ENCODE measurements around the gene EMP3.

EMP3 gene

DNA sequence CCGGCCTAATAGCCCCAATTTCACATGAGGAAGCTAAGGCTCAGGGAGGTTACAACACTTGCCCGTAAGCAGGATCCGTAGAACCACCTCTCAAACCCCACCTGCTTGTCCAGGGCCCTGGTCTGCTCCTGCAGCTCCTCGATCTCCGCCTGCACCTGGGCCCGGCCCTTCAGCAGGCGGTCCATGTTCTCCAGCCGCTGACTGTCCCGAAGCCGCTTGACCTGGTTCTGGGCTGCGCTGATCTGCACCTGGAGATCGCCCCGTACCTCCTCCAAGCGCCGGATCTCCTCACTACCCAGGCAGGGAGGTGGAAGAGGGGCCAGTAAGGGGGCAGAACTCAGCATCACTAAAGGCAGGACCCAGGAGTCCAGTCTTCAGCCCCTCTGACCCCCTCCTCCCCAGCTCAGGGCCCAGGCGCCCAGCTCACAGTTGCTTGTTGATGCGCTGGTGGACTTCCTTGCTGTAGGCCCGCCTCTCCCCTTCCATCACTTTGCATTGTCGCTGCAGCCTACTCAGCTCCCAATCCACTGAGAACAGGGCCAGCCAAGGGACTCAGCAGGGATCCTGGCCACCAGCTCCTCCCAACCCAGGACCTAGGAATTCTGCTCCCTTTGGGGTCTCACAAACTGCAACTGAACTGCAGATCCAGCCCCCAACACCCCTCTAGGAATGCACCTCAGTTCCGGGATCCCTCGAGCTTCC, 6.9 kb upstream of the EMP3 start:
- DNase-seq (ENCODE audit: low spot score): no peak

- peak; percentile 88 for DNase-seq (ENCODE audit: low spot score)
These were observed 5.5 kb upstream of the EMP3 start for GRCh38 chr19:48319647-48320541.

- peak; percentile 93 for DNase-seq (ENCODE audit: low spot score)
These were observed 4.1 kb upstream of the EMP3 start for GRCh38 chr19:48321372-48321621.

DNA sequence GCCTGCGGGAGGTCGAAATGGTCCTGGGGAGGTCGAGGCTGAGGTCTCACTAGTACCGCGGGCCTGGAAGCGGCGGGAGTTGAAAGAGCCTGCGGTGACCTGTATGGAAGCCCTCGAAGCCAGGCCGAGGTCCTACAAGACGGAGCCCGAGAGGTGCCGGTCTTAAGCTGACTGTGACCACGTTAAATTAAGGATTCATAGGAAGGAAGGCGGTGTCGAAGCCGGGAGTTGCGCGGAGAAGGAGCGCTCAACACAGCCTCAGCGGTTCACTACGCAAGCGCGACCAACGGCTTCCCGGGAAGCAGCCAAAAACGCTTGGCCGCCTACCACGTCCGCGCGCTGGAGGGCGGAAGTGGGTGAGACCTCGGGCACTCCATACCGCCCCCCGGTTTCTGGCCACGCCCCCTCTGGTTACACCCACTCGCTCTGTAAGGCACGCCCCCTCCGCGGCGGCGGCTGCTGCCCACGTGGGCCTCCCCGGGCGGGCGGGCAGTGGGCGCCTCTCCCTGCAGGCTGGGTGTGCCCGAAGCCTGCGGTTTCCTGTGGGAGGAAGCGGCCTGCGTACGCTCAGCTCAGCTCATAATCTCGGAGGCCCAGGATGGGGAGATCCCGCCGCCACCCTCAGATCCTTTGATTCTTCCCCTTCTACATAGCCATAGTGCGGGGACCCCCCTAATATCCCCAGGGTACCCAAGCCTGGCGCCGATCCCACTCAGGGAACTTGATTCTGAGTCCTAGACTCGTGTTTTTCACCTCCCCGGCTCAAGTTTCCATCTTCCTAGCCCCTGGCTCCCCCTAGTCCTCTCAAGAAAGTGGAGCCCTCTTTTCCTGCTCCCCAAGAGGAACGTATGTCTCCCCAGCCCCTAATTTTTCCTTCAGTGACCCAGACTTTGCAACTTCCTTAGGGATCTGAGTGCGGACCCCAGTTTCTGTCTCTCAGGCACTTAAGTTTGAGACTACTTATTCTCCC, 3.4 kb upstream of the EMP3 start:
- DNase-seq (ENCODE audit: low spot score): peak; percentile 99

DNA sequence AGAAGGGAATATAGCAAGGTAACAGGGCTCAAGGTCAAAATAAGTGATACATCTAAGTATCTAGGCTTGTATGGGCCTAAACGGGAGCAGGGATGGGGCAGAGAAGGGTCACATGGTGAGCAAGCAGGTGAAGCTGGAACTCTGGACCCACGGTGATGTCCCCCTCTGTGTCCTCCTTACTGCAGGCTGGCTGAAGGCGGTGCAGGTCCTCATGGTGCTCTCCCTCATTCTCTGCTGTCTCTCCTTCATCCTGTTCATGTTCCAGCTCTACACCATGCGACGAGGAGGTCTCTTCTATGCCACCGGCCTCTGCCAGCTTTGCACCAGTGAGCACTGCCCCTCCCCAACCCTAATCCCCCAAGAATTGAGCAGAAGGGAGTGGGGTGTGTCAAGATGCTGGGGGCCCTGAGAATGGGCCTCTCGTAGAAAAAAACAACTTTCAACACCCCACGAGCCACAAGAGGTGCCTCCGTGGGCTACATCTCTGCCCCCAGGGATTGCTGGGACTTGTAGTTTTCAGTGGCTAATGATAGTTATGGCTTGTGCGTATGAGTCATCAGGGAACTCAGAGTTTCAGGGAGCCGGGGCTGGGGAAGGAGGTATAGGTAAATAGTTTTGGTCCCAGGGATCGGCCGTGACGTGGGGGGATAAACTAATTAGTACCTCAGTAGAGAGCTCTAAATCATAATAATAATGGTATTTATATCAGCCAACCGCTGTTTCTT, 4.0 kb downstream of the EMP3 start:
- DNase-seq (ENCODE audit: low spot score): no peak

DNA sequence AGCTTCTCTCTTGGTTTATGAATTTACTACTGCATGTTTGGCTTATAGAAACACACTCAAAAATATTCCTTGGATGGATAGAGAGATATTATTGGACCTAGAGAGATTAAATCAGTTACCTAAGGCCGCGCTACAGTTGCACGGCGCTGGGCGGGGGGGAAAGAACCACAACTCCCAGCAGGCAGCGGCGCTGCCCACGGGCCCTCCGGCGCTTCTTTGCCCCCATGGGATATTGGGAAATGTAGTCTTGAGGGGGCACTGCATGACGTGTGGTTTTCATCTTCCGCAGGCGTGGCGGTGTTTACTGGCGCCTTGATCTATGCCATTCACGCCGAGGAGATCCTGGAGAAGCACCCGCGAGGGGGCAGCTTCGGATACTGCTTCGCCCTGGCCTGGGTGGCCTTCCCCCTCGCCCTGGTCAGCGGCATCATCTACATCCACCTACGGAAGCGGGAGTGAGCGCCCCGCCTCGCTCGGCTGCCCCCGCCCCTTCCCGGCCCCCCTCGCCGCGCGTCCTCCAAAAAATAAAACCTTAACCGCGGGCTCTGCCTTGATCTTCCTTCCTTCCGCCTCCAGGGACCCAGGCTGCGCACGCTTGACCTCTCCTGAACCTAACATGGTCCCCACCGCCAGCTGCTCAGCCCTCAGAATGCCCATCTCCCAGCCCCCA, 4.8 kb downstream of the EMP3 start:
- no peak for DNase-seq (ENCODE audit: low spot score)

GRCh38 chr19:48332351-48332661, 7.0 kb downstream of the EMP3 start:
- DNase-seq (ENCODE audit: low spot score): no peak

DNA sequence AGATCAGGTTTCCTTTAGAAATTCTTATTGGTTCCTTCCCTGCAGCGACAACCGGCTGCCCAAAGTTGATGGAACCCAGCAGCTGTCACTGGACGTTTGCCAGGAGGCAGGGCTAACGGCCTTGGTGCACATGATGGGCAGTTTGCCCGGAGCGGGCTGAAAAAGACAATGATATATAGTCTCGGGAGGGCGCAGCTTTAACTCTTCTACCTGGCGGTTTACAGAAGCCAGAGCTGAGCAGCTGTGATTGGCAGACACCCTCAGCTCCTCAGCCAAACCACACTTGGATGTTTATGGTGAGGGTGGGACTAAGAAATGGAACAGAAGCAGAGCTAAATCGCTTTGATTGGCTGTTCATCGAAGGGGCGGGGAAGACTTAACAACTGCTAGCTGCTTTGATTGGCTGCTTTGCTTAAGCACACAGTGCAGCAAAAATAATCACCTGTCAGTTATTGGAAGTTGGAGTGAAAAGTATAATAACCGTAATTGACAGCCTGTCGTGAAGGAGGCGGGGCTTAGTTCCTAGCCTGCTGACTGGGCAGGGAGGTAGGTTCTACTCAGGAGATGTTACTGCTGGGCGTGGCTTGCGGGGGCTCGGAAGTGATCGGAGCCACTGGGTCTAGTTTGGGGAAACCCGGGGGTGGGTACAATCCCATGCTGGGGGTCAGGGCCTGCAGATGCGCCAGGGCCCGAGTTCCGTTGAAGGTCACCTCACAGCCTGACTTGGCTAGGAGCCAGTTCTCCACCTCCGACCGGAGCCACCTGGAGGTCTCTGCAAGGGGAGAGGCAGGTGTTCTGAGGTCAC, 7.5 kb downstream of the EMP3 start:
- DNase-seq (ENCODE audit: low spot score): peak; percentile 92

DNA sequence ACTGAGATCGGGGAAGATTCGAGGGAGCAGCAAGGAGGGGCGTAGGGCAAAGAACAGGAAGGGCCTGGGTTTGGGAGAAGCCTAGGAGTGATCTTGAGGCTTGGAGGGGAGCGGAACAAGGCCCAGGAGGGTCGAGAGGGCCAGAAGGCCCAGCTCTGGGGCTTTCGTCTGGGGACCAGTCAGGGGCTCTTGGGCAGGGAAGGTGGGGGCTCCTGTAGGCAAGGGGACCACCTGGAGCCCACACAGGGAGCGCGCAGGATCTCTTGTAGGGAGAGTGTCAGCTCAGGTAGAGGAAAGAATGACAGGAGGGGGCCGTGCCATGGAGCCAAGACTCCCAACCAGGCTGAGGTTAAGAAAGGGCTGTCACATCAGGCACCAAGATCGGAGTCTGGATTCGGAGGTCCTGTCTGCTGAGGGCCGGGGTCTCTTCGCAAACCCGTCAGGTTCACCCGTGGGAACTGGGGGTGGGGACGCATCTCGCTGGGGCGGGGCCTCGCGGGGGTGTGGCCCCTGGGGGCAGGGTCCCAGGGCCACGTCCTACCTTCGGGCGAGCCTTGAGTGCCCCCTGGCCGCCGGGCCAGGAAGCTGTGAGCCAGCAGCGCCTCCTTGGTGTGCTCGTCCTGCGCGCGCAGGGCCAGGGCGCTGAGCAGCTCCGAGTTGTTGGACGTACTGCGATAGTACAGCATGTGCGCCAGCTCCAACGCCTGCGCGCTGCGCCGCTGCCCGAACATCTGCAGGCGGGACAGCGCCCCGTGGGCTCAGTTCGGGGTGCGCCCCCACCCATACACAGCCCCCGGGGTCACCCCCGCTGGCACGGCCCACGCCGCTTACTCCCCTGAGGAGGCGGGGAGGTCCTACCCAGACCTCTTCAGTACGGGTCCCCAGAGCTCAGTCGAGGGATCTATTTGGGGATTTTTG, 8.4 kb downstream of the EMP3 start:
- peak; percentile 90 for DNase-seq (ENCODE audit: low spot score)

DNA sequence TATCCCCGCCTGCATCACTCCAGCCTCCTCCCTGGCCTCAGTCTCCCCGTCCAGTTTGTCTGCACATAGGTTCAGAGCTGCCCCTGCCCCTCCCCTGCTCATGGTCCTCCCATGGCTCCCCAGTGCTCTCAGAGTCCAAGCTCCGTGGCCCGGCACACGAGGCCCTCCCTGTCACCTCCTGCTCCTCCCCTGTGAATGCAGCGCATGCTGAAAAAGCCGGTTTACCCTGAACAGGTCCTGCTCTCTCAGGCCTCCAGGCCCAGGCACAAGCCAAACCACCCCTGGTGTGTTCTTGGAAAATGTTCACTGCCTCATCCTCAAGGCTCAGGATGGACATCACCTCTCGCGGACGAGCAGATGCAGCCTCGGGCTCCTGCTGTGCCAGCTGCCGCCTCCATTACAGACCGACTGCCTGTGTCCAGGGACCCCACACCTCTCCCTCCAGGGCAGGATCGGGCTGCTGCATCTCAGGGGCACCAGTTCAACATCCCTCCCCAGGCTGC, 13.0 kb downstream of the EMP3 start:
- no peak for DNase-seq (ENCODE audit: low spot score)

DNA sequence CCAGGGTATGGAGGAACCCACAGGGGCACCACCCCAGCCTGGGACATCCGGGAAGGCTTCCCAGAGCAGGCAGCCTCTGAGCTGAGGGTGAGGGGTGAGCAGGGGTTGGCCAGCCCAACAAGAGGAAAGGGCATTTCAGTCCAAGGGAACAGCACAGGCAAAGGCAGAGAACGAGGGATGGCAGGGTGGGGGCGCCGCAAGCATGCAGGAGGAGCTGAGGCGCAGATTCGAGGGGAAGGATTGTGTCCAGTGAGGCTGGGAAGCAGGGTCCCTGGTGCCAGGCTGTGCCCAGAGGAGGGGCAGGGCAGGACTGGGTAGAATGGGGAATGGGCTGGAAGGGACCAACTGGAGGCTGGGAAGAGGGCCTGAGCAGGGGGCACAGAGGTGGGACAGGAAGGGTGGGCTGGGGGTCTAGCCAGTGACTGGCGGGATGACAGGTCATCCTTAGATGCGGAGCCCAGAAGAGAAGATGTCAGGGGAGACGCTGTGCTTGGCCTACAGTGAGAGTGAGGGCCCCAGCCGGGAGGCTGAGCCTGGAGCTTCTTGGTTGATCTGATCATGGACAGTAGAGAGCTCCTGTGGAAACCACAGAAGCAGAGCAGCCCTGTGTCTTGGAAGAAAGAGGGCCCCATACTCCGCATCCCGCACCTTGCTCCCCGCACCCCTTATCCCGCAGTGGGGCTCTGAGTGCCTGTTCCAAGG, 13.6 kb downstream of the EMP3 start:
- no peak for DNase-seq (ENCODE audit: low spot score)

DNA sequence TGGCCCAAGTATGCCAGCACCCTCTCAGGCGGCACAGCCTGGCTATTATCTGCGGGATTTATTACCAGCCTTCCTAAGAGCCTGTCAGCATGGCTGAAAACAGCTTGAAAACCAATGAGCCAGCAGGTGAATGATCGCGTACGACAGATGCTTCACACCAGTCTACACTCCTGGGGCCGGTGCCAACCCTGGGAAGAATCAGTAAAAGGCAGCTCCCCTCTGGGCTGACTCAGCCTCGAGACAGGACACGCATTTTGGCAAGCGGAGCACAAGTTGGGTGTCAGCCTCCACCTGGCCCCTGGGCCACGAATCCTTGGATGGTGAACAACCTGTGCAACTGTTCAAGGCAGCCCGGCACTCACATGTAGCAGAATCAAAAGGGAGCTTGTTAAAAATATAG, 15.6 kb downstream of the EMP3 start:
- no peak for DNase-seq (ENCODE audit: low spot score)

GRCh38 chr19:48341515-48342413, 16.4 kb downstream of the EMP3 start:
- no peak for DNase-seq (ENCODE audit: low spot score)

DNA sequence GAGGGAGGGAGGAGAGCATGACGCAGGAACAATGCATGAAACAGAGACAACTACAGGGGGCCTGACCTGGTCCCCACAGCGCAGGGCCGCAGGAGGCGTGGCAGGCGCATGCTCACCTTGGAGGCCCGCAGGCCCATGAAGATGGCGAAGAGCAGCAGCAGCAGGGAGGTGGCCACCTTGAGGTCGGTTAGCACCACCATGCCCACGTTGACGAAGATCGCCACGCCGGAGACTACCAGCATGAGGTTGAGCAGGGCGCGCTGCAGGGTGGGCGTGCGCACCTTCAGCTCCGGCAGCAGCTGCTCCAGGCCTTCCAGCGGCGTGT, 17.0 kb downstream of the EMP3 start:
- DNase-seq (ENCODE audit: low spot score): no peak

DNA sequence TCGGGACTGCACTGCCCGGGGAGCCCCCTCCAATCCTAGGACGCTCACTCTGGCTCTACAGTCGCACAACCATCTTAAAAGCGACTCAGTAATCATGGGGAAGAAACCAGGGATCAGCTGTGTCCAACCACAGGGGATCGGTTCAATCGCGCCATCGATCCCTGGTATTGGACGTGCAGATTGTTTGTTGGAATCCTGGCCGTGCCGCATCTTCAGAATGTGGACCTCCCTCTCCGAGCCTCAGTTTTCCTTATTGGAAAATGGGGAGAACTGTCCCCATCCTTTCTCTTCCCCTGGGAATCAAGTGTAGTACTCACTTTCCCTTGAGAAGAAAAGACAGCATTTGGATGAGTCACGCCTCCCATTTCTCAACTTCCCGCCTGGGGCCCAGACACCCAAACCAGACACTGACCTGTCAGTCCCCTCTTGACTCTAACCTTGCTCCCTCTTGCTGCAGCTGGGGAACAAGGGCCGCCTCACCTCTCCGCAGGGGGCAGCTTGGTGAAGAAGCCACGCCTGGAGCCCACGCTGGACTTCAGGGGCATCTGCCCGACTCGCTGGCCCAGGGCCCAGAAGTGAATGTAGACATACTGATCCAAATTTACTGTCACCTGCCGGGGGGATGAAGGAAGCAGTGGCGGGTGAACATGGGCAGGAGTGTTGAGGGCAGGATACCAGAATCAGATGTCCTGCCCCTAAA, 17.6 kb downstream of the EMP3 start:
- DNase-seq (ENCODE audit: low spot score): no peak

DNA sequence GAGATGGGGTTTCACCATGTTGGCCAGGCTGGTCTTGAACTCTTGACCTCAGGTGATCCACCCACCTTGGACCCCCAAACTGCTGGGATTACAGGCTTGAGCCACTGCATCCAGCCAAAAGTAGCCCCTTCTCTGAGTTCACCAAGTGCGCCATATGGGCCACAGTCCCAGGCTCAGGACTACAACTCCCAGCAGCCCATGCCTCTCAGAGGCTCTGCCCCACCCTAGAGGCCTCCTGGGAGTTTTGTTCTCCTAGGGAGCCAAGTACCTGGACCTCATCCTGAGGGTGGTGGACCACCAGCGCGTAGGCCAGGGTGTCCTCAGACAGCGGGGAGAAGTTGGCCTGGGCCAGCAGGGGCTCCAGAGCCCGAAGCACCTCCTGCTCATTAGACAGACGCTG, 19.5 kb downstream of the EMP3 start:
- no peak for DNase-seq (ENCODE audit: low spot score)

- DNase-seq (ENCODE audit: low spot score): no peak
These were observed 20.8 kb downstream of the EMP3 start for GRCh38 chr19:48346191-48346590.
